Activated CD8-positive, alpha-beta memory T cell treated with anti-CD3 and anti-CD28 coated beads, Interleukin-2, amount 50 U/mL, for 24 hours (primary cell): ENCODE results near the gene KIF16B.

ENCODE experiments used
- DNase-seq: peaks from one replicate; pipeline ENCODE4 v3.0.0-alpha.2; 2020; ENCODE audit errors: extremely low read depth

The KIF16B gene

DNA sequence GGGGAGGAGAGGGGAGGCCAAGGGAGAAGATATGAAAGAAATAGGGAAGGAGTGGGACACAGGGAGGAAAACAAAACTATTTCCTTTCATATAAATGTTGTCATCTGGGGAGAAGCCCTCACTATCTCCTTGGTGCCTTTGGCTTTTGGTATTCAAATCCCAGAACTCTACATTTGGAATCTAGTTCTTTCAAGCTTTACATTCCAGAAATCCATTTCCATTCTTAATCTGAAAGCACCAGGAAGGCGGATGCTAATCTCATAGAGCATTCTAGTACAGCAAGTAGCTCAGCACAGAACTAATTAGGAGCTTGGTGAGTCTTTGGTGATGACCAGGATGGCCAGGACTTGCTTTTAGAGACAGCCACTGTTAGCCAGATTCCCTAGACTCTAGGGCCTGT lies 177.9 kb downstream of the KIF16B start:
- DNase-seq, result no peak

DNA sequence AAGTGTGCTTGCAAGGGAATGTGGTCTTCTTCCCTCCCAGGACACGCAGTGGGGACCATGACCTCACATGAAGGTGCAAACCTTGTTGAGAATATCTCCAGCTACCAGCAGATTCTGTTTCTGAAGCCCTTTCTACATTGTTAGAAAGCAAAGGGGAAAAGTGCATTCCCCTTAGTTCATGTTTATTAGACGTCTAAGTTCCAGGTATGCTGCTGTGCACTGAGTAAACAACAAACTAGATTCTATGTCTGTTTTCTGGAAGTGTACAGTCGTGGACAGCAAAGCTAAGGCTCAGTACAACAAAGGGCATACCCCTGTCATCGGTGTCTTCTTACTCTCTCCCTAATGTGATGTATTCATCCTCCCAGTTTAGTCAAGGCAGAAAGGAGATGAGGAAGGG lies 178.5 kb downstream of the KIF16B start:
- DNase-seq, result no peak

DNA sequence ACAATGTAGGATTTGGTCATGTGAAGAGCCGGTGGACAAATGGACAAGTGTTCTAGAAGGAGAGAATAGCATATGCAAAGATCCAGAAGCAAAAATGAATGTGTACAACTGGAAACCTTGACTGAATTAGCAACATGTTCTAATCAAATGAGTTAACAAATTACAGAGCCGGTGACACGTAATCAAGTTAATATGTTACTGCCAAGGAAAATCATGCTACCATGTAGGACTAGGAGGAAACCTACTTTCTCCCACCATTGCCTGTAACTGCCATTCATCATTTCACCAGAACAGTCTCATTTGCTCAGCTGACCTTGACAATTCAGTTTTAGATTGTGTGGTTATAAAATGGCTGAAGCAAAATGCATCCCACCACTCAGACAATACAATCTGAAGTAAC lies 179.4 kb downstream of the KIF16B start:
- no peak for DNase-seq

DNA sequence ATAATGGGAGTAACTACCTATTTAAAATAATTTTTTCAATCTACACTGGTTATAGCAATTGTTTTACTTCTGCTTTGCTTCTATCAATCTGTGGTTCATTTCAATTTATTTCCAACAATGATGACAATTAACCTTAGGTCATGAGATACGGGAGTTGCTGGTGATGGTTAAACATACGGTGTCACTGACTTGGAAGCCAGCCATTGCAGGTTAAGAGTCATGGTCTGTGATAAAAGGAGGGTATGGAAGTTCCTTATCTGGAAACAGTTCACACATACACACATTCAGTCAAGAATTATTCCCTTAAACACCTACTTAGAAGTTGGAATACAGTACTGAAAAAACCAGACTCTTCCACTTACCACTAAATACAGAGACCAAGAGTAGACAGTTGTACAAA lies 180.0 kb downstream of the KIF16B start:
- no peak for DNase-seq

DNA sequence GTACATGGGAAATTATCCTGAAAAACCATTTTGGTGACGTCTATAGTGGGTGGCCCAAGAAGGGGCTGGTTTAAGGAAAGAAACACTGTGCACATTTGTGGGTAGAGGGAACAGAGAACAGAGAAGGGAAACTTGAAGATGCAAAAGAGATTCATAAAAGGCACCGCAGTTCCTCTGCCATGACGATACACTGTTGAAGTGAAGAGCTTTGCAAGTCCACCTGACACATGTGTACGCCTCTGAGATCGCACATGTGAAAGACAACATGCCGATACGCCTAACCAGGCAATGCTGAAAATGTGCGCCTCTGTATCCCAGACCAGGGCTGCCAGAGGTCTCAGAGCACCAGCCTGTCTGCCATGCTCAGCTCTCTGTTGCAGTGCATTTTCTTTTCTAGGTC lies 180.9 kb downstream of the KIF16B start:
- DNase-seq, result no peak

DNA sequence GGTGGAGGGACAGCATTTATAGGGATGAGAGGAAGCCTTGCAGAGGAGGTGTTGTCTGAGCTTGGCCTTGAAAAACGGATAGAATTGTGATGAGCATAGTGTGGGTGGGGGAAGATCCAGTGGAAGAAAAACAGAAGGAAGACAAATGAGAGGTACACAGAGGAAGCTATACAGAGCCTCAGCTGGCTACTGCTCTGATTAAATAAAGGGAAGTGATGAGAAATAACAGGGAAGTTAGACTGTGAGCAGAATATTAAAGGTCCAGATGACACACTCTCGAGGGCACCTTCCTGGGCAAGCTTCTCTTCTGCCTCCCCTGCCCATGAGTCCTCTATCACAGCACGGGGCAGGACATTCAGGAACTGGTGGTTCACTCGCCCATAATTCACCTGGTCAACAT lies 182.3 kb downstream of the KIF16B start:
- DNase-seq, result no peak

DNA sequence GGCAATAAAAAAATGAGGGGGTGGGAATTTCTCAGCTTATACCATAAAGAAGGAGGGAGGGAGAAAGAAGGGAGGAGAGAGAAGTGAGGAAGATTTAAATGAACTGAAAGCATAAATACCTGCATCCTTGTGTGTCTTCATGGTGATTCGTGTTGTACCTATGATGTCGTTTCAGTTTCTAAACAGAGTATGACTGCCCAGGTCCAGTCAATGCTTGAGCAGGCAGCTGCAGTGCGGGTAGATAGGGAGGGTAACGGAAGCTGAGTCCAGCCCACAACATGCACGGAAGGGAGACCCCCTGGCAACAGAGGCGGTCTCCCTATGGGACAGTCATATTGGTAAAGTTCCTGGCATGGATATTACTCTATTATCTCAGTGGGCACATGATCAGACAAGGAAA lies 184.5 kb downstream of the KIF16B start:
- DNase-seq, result no peak

DNA sequence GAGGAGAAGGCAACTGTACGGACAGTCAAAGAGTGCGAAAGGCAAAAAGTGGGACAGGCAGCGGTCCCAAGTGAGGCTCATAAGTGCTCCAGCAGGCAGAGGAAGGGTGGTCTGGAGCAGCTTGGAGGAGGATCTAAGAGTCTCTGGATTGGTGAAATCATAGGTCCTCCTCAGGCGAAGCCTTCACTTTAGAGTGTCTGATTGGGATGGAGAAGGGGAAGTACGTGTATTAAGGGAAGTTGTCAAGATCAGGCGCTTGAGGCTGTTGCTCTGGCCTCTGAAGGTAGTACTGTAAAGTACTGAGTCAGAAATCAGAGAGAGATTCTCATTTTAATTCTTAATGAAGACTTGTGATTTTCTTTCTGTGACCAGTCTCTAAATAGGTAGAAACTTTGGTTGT lies 185.6 kb downstream of the KIF16B start:
- DNase-seq, result no peak

DNA sequence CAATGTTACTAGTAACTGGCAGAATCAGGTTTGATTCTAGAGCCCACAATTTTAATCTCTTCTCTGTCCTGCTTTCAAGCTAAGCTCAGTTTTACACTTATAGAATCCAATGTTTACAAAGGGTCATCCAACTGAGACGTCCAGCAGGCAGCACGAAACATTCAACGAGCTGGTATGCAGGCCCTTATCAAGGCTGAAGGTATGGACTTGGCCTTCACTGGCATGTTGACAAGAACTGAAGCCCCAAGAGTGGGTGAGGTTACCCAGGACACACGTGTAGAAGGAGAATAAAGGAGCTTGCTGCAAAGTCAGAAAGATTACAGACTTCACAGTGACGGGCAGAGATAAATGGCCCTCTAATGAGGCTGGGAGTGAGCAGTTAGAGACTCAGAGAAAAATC lies 187.4 kb downstream of the KIF16B start:
- no peak for DNase-seq

DNA sequence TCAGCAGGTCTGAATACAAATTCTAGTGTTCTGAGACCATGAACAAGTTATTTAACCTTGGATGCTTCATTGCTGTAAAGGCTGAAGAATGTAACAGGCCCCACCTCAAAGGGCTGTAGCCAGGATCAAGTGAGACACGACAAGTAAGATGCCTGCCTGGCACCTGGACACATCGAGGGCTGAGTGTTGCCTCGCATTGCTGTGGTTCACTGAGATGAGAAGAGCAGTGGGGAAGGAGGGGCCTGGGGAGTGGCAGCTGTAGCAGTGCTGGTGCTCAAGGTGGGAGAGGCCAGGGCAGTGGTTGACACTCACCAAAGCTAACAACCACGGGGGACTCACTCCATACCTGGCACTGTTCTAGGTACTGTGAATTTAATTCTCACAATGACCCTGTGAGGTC lies 187.8 kb downstream of the KIF16B start:
- DNase-seq, result no peak

DNA sequence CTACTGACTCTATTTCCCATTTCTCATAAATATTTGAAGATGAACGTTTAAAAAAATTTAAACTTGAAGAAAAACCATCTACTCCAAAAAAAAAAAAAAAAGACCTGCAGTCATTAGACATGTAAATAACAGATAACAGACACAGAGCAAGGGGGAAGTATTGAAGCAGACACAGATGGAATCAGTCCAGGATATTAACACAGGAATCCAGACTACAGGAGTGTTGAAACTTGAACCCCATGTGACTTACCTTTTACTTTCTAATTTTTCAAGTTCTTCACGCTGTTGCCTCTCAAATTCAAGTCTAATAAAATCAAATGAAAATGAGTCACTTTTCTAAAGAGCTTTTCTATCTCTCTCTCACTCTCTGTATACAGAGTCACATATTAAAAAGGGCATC lies 191.8 kb downstream of the KIF16B start:
- DNase-seq, result no peak

DNA sequence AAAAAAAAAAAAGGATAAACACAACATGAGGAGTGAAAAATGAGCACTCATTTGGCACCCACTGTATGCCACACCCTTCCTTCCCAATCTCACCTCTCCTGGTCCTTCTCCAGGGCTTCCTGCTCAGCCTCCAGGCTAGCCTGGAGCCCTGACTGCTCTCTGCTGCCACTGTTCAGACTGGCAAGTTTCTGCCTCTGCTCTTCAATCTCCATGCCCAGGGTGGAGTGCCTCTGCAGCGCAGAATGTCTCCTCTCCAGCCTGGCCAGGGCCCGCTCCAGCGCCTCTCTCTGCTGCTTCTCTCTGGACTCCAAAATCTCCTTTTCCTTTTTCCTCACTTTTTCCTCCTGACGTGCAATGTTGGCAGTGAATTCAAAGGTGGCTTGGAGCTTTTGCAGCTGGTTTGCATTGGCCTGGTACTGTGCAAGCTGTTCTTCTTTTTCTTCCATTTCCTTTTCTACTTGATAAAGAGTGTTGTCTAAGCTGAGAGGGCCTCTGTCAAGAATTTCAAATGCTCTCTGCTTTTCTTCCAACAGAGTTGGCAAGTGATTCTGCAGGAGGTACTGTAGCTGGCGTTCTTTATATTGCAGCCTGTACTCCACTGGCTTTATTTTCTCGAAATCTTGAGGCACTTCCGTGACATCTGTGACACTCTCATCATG lies 194.4 kb downstream of the KIF16B start:
- no peak for DNase-seq

DNA sequence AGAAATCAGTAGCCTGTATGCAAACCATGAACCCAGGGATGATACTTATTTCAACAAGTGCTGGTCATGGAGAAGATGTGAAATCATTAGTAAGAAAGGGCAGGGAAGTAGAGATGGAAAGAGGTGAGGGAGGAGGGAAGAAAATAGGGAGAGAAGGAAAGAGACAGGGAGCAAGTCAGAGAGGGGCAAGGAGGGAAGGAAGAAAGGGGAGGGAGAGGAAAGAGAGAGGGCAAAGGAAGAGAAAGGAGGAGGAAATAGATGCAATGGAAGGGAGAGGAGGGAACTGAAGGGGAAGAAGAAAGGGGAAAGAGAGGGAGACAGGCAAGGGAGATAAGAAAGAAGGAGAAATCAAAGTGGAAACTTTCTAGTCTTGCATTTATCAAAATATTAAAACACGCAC lies 195.1 kb downstream of the KIF16B start:
- no peak for DNase-seq

DNA sequence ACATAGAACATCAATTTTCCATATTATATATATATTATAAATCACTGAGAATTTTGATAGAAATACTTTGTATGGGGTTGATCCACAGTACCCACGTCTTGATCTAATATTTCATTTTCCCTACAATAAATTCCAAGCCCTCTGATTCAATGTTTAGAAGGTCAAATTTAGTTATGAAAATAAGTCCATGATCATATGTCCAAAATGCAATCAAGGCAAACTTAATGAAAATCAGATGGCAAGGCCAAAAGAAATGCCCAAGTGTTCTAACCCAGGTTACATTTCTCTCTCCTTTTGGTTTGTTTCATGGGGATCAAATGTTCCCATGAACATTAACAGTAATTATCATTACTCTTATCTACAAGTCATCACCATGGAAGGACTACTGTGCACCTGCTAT lies 203.8 kb downstream of the KIF16B start:
- no peak for DNase-seq

DNA sequence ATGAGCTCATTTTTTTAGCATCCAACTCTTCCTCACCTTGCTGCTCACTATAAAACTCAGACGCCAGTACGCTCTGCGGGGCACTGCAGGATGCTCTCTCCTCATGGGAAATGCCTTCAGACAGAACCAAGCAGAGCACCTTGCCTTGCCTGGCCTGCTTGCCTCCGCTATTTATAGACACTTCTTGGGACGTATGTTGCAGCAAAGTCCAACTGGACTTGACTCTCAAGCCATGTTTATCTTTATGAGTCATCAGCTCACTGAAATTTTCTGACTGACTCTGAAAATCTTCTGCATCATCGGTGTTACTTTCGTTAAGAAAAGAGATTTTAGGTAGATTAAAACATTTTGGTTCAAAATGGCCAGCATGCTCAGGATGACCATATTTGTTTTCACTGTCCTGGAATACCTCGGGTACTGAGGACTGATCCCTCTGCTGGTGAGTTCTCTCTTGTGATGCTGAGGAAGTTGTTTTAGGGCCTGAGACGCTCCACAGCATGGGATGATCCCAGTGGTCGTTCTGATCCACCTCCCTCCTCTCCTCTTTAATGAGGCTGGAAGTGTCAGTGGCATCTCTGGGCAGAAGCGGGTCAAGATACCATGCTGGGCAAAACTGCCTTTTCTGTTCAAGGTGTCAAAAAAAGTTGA lies 204.5 kb downstream of the KIF16B start:
- no peak for DNase-seq

DNA sequence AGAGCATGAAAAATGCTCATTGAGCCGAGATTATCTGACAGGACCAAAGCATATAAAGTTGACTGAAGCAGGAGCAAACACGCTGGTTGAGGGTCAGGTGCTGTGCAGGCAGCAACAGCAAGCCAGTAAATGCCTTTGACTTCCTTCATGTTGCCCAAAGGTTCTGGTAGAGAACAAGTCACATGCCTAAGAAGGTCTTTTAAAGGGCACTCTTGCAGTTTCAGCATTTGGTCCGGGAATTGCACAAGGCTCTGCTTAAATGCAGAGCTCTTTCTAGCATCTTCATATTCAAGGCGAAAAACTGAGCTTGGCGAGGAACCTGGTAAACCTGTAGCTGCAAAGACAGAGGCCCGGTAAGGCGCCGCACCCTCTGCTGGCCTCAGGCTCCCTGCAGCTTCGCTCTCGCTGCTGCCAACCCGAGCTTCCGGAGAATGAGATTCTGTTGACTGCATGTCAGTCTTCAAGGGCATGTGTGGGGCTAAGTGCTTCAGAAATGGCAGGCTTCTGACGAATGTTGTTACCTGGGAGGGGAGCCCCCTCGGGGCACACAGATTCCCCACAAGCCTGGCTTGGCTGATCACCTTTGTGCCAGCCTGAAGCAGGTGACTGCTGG lies 205.2 kb downstream of the KIF16B start:
- DNase-seq, result no peak

DNA sequence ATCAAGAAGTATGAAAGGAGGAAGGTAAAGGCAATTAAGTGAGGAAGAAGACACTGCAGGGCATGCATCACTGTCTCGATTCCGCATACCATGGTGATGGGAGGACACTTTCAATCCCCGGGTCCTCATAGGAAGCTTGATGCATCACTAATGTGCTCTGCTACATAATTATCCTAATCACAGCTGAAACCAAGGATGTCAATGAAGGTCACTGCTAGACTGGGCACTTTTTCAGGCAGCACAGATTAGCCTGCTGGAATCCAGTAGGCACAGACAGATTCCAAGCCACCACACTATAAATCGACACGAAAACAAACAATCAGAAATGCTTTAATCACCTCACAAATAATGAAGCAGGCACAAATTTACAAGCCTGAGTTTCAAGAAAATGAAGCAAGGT lies 206.7 kb downstream of the KIF16B start:
- no peak for DNase-seq

DNA sequence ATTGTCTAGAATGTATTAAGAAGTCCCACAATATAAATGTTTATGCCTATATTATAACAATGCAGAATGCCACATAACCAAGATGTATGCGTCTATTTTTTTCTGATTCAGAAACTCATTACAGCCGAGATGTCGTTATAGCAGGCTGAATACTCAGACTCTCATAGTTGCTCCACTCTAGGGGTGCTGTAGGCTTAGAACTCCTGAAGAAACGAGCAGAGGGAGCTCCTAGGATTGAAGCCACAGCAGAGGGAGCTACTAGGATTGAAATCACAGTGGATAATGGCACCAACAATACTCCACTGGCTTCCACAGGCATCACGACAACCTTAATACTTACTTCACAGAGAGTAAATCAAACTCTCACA lies 208.9 kb downstream of the KIF16B start:
- DNase-seq, result no peak

DNA sequence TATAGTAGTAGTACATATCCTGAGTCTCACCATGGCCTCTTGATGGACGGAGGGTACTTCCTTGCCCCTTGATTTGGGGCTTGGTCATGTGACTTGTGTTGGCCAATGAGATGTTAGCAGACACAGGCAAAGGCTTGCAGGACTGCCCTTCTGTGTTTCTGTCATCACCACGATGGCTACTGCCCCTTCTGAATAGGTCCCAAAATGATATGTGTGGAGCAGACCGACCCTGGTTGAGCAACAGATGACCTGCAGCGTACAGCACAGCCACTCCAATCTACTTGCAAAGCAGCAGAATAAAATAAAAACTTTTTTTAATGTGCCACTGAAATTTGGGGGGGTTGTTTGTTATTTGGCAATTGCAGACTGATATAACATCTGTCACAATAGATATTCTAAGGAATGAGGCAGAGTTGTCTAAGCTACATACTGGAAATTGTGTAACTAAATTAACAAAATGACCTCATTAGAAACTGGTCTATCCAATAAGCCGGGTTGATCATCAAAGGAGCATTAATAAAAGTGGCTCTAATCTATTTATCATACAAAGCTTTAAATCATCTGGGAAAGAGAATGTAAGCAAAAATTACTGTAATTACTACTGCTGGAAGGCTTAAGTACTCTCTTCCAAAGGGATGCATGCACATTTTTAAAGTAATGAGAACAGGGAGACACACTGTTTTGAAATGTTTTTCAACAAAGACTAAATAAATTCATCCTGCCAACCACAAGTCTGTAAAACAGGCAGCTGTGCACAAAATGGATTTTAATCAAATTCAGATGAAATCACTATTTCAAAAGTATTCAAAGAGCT lies 209.5 kb downstream of the KIF16B start:
- DNase-seq, result no peak

DNA sequence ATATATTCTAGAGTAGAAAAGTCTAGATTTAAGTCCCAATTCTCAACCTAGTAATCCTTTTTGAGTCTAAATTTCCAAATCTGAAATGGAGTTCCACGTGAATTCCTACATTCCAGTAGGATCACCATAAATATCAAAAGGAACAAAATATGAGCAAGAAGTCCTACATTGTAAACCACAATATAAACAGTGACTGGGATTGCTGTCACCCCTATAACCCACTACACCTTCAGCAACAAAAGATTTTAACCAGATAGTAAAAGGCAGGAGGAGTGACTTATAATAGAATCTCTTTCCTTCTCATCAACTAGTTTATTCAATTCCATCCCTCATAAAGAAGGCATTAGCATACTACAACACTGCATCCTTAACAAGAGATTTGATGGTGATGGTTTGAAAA lies 210.6 kb downstream of the KIF16B start:
- DNase-seq, result no peak

DNA sequence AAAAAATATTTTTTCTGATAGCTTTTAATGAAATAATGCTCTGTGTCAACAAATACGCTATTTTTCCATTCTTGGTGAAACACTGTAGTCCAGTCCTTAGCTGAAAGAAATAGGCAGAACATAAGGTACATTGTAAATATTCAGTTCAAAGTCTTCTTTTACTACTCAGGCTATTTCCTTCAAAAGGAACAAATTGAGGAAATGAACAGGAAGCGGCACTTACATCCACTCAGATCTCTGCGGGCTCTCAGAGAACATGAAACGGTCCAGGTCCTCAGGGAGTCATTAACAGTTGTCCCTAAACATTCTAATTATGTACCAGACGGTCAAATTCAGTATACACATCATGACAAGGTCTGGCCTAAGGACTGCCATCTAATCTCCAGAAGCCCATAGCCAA lies 212.6 kb downstream of the KIF16B start:
- no peak for DNase-seq

DNA sequence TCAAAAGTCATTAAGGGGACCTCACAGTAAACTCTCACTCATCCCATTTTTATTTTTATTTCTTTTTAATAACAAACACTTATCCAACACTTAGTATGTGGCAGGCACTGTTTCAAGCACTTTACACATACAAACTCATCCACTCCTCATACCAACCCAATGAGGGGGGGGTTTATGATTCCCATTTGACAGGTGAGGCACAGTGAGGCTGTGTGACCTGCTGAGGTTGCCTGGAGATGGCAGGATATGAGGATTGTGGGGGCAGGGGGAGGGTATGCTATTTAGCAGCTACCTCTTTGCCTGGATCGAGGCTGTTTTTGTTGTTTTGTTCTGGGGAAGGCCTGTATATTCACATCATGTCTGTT lies 219.8 kb downstream of the KIF16B start:
- DNase-seq, result no peak
